Bronchial epithelial cell (primary cell): ENCODE results near the gene ARL3. TPM values are rescaled to one million over a fixed set of nuclear protein-coding genes. Genes with fewer than 3 reads are reported as not detected.
A peak's percentile ranks its signal among the peaks of the same experiment; 100 is the strongest.

Source experiments
- DNase-seq: peaks from one replicate; pipeline ENCODE4 v3.0.0-alpha.2; 2010; ENCODE audit warnings: low read depth
- FAIRE-seq: peaks from 2 replicates; lab custom pipeline; 2011; peaks lifted over from hg19 to GRCh38; lab: Jason Lieb, UNC
- H3K27me3 ChIP-seq: 2 replicates; pipeline ENCODE4 v1.5.1; 2011; ENCODE audit warnings: low read length; ENCODE audit not compliant: control insufficient read depth, insufficient read depth
- H3K36me3 ChIP-seq: 2 replicates; pipeline ENCODE4 v1.5.1; 2011; ENCODE audit warnings: low read length; ENCODE audit not compliant: control insufficient read depth, insufficient read depth
- H3K4me3 ChIP-seq: 2 replicates; pipeline ENCODE4 v1.5.1; 2011; ENCODE audit warnings: mild to moderate bottlenecking, low read depth, low read length, control low read depth
- total RNA-seq: library from RNA; depleted of rRNA; stranded (reverse); fragments of >200 nt; gene quantifications from 2 replicates; pipeline ENCODE4 v1.2.1, GENCODE V29; 2014
- TF ChIP-seq, protein P1 (sequence below): IDR thresholded peaks from 2 replicates; pipeline ENCODE4 v1.5.1; 2011; ENCODE audit warnings: mild to moderate bottlenecking, moderate library complexity, low read length, control low read depth, inconsistent platforms; ENCODE audit not compliant: insufficient read depth, severe bottlenecking

The ARL3 gene
- total RNA-seq, 1 donor from 2014 or later: 4.7 TPM

DNA sequence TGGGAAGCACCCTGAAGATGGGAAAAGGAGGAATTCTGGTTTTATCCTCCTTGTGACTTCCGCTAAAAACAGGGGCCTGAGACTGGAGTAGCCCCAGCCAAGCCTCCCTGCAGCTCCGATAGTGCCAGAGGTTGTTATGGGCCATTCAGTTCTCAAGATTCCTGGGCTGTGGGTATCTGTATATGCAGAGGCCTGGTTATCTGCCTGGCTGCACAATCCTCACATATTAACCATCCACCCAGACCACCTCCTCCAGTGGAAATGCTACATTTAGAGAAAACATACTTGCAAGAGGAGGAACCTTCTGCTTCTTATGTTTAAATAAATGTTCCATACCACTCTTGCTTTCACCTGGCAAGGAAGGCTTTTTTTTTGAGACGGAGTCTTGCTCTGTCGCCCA is 34.6 kb downstream of the ARL3 start:
- TF ChIP-seq, protein P1, sequence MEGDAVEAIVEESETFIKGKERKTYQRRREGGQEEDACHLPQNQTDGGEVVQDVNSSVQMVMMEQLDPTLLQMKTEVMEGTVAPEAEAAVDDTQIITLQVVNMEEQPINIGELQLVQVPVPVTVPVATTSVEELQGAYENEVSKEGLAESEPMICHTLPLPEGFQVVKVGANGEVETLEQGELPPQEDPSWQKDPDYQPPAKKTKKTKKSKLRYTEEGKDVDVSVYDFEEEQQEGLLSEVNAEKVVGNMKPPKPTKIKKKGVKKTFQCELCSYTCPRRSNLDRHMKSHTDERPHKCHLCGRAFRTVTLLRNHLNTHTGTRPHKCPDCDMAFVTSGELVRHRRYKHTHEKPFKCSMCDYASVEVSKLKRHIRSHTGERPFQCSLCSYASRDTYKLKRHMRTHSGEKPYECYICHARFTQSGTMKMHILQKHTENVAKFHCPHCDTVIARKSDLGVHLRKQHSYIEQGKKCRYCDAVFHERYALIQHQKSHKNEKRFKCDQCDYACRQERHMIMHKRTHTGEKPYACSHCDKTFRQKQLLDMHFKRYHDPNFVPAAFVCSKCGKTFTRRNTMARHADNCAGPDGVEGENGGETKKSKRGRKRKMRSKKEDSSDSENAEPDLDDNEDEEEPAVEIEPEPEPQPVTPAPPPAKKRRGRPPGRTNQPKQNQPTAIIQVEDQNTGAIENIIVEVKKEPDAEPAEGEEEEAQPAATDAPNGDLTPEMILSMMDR: no peak
- Histone ChIP-seq H3K4me3 (no peak overlapping the region), H3K36me3 (no peaks in the 10 kb centered on the region), H3K27me3 (no peaks in the 10 kb centered on the region)
- DNase-seq (no peak), FAIRE-seq (no peak)

DNA sequence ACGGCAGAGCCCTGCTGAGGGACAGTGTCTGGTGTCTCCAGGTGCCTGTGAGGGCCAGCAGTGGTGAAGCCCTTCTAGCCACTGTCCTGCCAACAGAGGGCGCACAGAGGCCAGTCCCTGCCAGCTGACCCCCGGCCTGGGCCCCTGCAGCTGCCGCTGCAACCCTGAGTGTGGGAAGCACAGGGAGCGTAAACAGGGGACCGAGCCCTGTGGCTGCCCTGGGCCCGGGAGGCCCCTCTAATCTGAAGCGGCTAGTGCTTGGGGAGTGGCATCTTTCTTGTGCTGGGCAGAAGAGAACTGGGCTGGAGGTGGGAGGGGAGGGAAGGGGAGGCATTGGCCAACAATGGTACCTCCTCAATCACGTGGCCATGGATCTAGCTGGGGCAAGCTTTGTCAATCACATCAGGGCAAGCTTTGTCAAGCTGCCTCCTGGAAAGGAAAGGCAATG is 35.3 kb downstream of the ARL3 start:
- TF ChIP-seq, protein P1: peak; percentile 93
- Histone ChIP-seq H3K36me3 (no peaks in the 10 kb centered on the region), H3K27me3 (no peaks in the 10 kb centered on the region), H3K4me3 (peak overlapping the region; percentile 15)
- DNase-seq: peak; percentile 65
- no peak for FAIRE-seq

DNA sequence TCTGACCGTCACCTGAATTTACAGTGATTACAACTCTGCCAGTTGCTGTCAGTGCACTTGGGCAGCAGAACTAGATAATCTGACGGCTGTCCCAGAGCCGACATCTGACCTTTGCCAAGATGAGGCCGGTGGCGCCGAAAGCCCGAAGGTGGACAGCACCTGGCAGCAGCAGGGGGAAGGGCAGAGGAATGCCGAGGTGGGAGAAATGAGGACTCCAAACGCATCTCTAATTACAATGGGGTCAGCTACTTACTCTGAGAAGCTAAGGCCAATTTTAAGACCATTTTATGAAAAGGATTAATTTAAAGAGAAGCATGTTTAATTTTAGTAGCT is 36.2 kb downstream of the ARL3 start:
- Histone ChIP-seq H3K4me3 (no peak overlapping the region), H3K36me3 (no peaks in the 10 kb centered on the region), H3K27me3 (no peaks in the 10 kb centered on the region)
- FAIRE-seq (no peak), DNase-seq (no peak)
- TF ChIP-seq, protein P1: no peak

DNA sequence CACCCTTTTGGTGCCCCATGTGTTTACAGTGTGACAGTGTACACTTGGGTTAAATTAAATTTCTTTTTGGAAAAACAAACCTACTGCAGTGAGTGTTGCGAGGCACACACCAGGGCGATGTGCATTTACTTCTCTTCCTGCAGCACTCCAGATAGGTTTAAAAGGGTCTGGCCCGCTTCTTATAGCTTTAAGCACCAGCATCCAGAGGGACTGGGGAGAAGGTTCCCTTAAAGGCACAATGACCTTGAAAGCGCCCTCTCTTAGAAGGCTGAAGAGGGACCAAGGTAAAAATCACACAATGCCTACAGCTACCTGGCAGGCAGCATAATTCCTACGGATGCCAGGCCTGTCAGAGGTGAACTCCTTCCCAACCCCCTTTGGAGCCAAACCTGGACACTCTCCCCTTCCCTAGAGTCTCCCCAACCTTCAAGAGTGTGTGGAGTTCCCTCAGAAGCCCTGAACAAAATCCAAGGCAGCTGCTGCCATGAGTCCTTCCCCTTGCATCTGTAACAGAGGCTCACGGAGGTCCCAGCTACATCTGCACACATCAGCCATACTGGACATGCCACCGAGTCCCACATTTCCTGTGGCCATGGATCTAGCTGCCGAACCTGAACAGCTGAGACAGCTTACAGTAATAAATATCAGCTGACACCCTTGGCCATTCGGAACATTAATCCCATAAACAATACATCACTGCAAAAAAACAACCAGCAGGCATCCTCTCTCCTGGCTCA is 36.7 kb downstream of the ARL3 start:
- no peak for DNase-seq
- no peak overlapping the region for H3K4me3 ChIP-seq
- no peaks in the 10 kb centered on the region for H3K36me3 ChIP-seq
- FAIRE-seq: no peak
- no peaks in the 10 kb centered on the region for H3K27me3 ChIP-seq
- TF ChIP-seq, protein P1: no peak

DNA sequence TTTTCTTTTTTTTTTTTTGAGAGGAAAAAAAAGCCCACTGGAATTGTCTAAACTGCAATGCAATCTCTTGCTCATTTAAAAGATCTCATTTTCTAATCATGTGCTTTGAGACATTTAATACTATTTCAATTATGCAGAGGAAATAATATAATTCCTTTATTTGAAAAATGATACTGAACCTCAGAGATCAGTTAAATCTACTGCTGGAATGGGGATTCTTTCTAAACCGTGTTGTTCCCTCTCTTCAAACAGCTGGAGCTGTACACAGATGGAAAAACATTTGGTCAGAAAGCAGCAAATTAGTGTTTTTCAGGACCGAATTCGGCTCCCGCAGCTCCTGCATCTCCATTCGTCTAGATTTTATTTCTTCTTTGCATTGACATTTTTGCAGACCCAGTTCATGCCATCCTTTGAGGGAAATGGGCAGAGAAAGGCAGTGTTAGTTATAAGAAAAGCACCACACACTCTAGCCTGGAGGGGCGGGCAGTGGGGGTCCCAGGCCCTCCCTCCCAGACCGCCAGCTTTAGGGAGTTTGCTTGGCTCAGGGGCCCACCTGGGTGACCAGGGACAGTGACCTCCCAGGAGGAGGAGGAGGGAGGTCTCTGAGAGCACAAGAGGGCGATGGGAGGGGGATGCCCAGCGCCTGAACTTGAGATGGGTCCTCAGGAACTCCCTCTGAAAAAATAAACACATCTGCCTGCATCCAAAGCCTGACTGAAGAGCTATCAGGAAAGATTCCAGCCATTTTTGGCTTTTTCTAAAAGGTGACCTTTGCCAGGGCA is 37.5 kb downstream of the ARL3 start:
- Histone ChIP-seq H3K4me3 (no peak overlapping the region), H3K36me3 (no peaks in the 10 kb centered on the region), H3K27me3 (no peaks in the 10 kb centered on the region)
- FAIRE-seq (no peak), DNase-seq (no peak)
- TF ChIP-seq, protein P1: no peak
